Measurements from ENCODE around the gene HDAC1. TPM values are rescaled to one million over a fixed set of nuclear protein-coding genes. Genes with fewer than 3 reads are reported as not detected.
"Not testable (repeated sequence)": the region's sequence is repeated elsewhere in the genome, so short reads cannot be mapped to it uniquely, and the experiment has no call there.

Gene HDAC1
- polyA plus RNA-seq, 1 of the 3 experiments (the other 2 are of a cell fraction): 172 TPM

DNA sequence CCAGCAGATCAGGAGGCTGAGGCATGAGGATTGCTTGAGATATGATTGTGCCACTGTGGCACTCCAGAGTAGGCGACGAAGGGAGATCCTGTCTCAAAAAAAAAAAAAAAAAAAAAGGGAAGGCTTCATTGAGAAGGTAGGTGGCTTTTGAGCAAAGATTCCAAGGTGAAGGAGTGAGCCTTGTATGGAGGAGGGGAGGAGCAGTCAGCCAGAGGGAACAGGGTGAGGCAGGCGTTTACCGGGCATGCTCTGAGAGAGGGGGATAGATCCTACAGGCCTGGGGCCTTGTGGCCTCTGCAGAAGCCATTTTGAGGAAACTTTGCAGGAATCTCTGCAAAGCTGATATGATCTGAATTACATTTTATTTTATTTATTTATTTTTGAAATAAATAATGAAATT lies 5.1 kb upstream of the HDAC1 start:
- Histone ChIP-seq H3K27me3 (ENCODE audit: insufficient read depth) (no peaks in the 10 kb centered on the region), H4K20me1 (ENCODE audit: insufficient read depth) (no peaks in the 10 kb centered on the region), H3K9ac (no peak overlapping the region), H3F3A (replicated peaks; ENCODE audit: insufficient read depth) (peaks cover 20% of the 10 kb centered on the region), H3K27ac (ENCODE audit: low read depth in 2 of 2, low read length in 1 of 2) (no peak overlapping the region), H3K36me3 (replicated peaks in 1 of 2; ENCODE audit: control insufficient read depth in 1 of 2, insufficient read depth in 2 of 2, low read length in 1 of 2) (no peaks in the 10 kb centered on the region), H3K4me1 (ENCODE audit: control insufficient read depth in 1 of 2, insufficient read depth in 2 of 2, low read depth in 1 of 2, low read length in 1 of 2) (peaks cover 0 to 8% of the 10 kb centered on the region in 2 experiments; a peak in 2 of 4 replicates), H3K4me2 (no peak overlapping the region), H3K4me3 (ENCODE audit: low read depth in 2 of 2, low read length in 1 of 2) (no peak overlapping the region), H3K9me3 (no peaks in the 10 kb centered on the region), H3K79me2 (ENCODE audit: insufficient read depth) (no peaks in the 10 kb centered on the region), H3K9me2 (no peaks in the 10 kb centered on the region), H2AFZ (ENCODE audit: low read depth) (no peak overlapping the region)
- no peak for DNase-seq
- CTCF ChIA-PET: no interaction called here
- TF ChIP-seq FOXM1 (IDR thresholded peaks at IDR 0.05; ENCODE audit: low read depth): no peak
- POLR2A ChIA-PET: no interaction called here
- WGBS (ENCODE audit: low lambda C conversion rate): 96% methylated on average over 4 of the region's 4 CpGs

DNA sequence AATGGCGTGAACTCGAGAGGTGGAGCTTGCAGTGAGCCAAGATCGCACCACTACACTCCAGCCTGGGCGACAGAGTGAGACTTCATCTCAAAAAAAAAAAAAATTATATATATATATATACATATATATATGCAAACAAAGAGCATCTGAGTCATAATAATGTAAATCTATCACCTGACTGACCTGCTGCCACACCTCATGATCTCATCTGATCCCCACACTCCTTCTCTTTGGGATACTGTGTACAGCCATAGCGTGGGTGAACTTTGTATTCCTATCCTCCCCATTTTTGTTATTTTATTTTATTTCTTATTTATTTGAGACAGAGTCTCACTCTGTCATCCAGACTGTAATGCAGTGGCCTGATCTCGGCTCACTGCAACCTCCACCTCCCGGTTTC lies 2.6 kb upstream of the HDAC1 start:
- H3K9me2 ChIP-seq: no peaks in the 10 kb centered on the region
- H3K4me2 ChIP-seq: no peak overlapping the region
- CTCF ChIA-PET: no interaction called here
- TF ChIP-seq, protein P1, sequence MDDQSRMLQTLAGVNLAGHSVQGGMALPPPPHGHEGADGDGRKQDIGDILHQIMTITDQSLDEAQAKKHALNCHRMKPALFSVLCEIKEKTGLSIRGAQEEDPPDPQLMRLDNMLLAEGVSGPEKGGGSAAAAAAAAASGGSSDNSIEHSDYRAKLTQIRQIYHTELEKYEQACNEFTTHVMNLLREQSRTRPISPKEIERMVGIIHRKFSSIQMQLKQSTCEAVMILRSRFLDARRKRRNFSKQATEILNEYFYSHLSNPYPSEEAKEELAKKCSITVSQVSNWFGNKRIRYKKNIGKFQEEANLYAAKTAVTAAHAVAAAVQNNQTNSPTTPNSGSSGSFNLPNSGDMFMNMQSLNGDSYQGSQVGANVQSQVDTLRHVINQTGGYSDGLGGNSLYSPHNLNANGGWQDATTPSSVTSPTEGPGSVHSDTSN (IDR thresholded peaks at IDR 0.05): no peak
- TF ChIP-seq FOXJ3 (CRISPR knock-in tag; IDR thresholded peaks at IDR 0.05) (no peak), TCF12 (IDR thresholded peaks at IDR 0.05) (no peak)
- WGBS (ENCODE audit: low lambda C conversion rate): 95% methylated on average over 7 of the region's 7 CpGs
- H3K9me3 ChIP-seq: no peaks in the 10 kb centered on the region
- no peak overlapping the region for H3K27ac ChIP-seq (ENCODE audit: low read depth in 2 of 2, low read length in 1 of 2)
- no peaks in the 10 kb centered on the region for H3K27me3 ChIP-seq (ENCODE audit: insufficient read depth)
- H4K20me1 ChIP-seq (ENCODE audit: insufficient read depth): no peaks in the 10 kb centered on the region
- no peak overlapping the region for H2AFZ ChIP-seq (ENCODE audit: low read depth)
- POLR2A ChIA-PET: no interaction called here
- H3K4me3 ChIP-seq (ENCODE audit: low read depth in 2 of 2, low read length in 1 of 2): no peak overlapping the region
- H3K79me2 ChIP-seq (ENCODE audit: insufficient read depth): peaks cover 23% of the 10 kb centered on the region
- no peak for DNase-seq
- no peaks in the 10 kb centered on the region for H3K36me3 ChIP-seq (replicated peaks in 1 of 2; ENCODE audit: control insufficient read depth in 1 of 2, insufficient read depth in 2 of 2, low read length in 1 of 2)
- peaks cover 0 to 8% of the 10 kb centered on the region in 2 experiments; a peak in 2 of 4 replicates for H3K4me1 ChIP-seq (ENCODE audit: control insufficient read depth in 1 of 2, insufficient read depth in 2 of 2, low read depth in 1 of 2, low read length in 1 of 2)
- peaks cover 20% of the 10 kb centered on the region for H3F3A ChIP-seq (replicated peaks; ENCODE audit: insufficient read depth)
- H3K9ac ChIP-seq: no peak overlapping the region

DNA sequence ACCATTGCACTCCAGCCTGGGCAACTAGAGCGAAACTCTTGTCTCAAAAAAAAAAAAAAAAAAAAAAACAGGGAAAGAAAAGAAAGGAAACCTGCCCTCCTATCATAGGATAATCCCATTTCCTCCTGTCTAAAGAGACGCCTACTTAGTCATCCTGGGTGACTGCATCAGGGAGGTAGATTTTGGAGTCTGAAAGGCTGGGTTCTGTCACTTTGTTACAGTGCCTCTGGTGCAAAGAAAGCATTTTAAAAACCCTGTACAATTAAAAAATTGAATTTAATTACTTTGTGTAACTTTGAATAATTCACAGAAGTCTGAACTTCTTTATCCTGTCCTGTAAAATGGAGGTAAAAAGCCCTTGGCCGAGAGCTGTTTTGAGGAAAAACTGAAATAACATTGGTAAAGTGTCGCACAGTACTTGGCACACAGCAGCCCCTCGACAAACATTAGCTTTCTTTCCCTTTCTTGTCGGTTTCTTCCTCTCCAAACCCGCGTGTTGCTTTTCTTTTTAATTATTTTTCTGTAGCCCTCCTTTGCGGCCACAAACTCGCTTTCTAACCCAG lies 657 bp upstream of the HDAC1 start:
- Histone ChIP-seq H3K9ac (peak overlapping the region; percentile 92; the same call in 1 of the 2 replicates), H4K20me1 (ENCODE audit: insufficient read depth) (0 out of 2 replicates have a peak, but pooled peaks cover 6% of the 10 kb centered on the region), H3K27ac (ENCODE audit: low read depth in 2 of 2, low read length in 1 of 2) (peak overlapping the region; percentile 9 to 67; a peak in 2 of 4 replicates), H2AFZ (ENCODE audit: low read depth) (peak overlapping the region; percentile 87), H3K36me3 (replicated peaks in 1 of 2; ENCODE audit: control insufficient read depth in 1 of 2, insufficient read depth in 2 of 2, low read length in 1 of 2) (no peaks in the 10 kb centered on the region), H3F3A (replicated peaks; ENCODE audit: insufficient read depth) (peaks cover 20% of the 10 kb centered on the region), H3K9me2 (no peaks in the 10 kb centered on the region), H3K4me2 (peak overlapping the region; percentile 93), H3K79me2 (ENCODE audit: insufficient read depth) (peaks cover 43% of the 10 kb centered on the region), H3K27me3 (ENCODE audit: insufficient read depth) (no peaks in the 10 kb centered on the region), H3K4me3 (ENCODE audit: low read depth in 2 of 2, low read length in 1 of 2) (peak overlapping the region; percentile 71 to 98), H3K4me1 (ENCODE audit: control insufficient read depth in 1 of 2, insufficient read depth in 2 of 2, low read depth in 1 of 2, low read length in 1 of 2) (peaks cover 0 to 8% of the 10 kb centered on the region in 2 experiments; a peak in 2 of 4 replicates), H3K9me3 (no peaks in the 10 kb centered on the region)
- no peak for DNase-seq
- 52% methylated on average over 10 of the region's 10 CpGs for WGBS (ENCODE audit: low lambda C conversion rate)
- ChIA-PET CTCF (interaction anchor here (0.9 to 1.6 kb wide), 3 partner anchors 28 to 61 kb away, joined by 3 to 5 read pairs (median 4); no protein-coding TSS in a partner anchor), POLR2A (interaction anchor here (0.6 to 1.7 kb wide), 2 partner anchors 45 to 693 kb away, joined by 3 to 11 read pairs; partner anchors contain the start of gene MARCKSL1)
- TF ChIP-seq, protein P2, sequence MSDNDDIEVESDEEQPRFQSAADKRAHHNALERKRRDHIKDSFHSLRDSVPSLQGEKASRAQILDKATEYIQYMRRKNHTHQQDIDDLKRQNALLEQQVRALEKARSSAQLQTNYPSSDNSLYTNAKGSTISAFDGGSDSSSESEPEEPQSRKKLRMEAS (IDR thresholded peaks at IDR 0.05; ENCODE audit: low read depth): no peak
- no peak for TF ChIP-seq MXI1 (IDR thresholded peaks at IDR 0.05; ENCODE audit: low read depth, low read length)

DNA sequence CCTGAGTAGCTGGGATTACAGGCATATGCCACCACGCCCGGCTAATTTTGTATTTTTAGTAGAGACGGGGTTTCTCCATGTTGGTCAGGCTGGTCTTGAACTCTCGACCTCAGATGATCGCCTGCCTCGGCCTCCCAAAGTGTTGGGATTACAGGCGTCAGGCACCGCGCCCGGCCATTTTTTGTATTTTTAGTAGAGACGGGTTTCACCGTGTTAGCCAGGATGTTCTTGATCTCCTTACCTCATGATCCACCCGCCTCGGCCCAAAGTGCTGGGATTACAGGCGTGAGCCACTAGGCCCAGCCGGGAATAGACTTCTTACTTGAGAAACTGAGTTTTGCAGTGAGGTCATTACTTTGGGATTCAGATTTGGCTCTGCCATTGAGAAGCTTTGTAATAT lies 6.3 kb downstream of the HDAC1 start:
- H3F3A ChIP-seq (replicated peaks; ENCODE audit: insufficient read depth); H3K27me3 ChIP-seq (ENCODE audit: insufficient read depth); H2AFZ ChIP-seq (ENCODE audit: low read depth); H3K27ac ChIP-seq (ENCODE audit: low read depth in 2 of 2, low read length in 1 of 2); DNase-seq; H3K9me3 ChIP-seq; H3K4me2 ChIP-seq; H3K4me1 ChIP-seq (ENCODE audit: control insufficient read depth in 1 of 2, insufficient read depth in 2 of 2, low read depth in 1 of 2, low read length in 1 of 2); POLR2A ChIA-PET; H3K9me2 ChIP-seq; H3K9ac ChIP-seq; H3K4me3 ChIP-seq (ENCODE audit: low read depth in 2 of 2, low read length in 1 of 2): not testable (repeated sequence)
- H3K36me3 ChIP-seq (replicated peaks in 1 of 2; ENCODE audit: control insufficient read depth in 1 of 2, insufficient read depth in 2 of 2, low read length in 1 of 2): peaks cover 0 to 14% of the 10 kb centered on the region in 2 experiments
- WGBS (ENCODE audit: low lambda C conversion rate): 99% methylated on average over 15 of the region's 16 CpGs
- H3K79me2 ChIP-seq (ENCODE audit: insufficient read depth): peaks cover 89% of the 10 kb centered on the region
- H4K20me1 ChIP-seq (ENCODE audit: insufficient read depth): 0 out of 2 replicates have a peak, but pooled peaks cover 11% of the 10 kb centered on the region
- CTCF ChIA-PET: interaction anchor here (1.5 kb wide), 1 partner anchor 50 kb away, joined by 3 read pairs; no protein-coding TSS in a partner anchor
